OCI-LY7 (cell line): ENCODE results near the gene GABRR2. TPM values are rescaled to one million over a fixed set of nuclear protein-coding genes. Genes with fewer than 3 reads are reported as not detected.

ENCODE experiments used
- BruUV-seq: library from RNA; stranded (reverse); fragments of 400-500 nt; replicated peaks from 2 replicates; lab custom pipeline; 2021; lab: Mats Ljungman, UMichigan
- CTCF ChIA-PET: fragments of 300-600 bp; sonication (Branson Sonifier 250); formaldehyde crosslinking; loops from one replicate; lab custom pipeline; 2022; ENCODE audit warnings: antibody characterized with exemption; ENCODE audit not compliant: unreplicated experiment; lab: Charles Lee
- POLR2A ChIA-PET: fragments of 300-600 bp; sonication (Branson Sonifier 250); formaldehyde crosslinking; loops from one replicate; lab custom pipeline; 2022; ENCODE audit warnings: antibody characterized with exemption; lab: Charles Lee
- DNase-seq: peaks from one replicate; pipeline ENCODE4 v3.0.0-alpha.2; 2015; ENCODE audit warnings: low spot score
- H2AFZ ChIP-seq: fragments of 200-600 bp; sonication (generic), shearing (Covaris generic); 2 replicates; pipeline ENCODE4 v1.6.1; 2014; ENCODE audit warnings: mild to moderate bottlenecking, antibody characterized with exemption, low read length, moderate library complexity
- H3K27ac ChIP-seq: fragments of 200-600 bp; sonication (generic); 2 replicates; pipeline ENCODE4 v1.5.1; 2014; ENCODE audit warnings: mixed run types, low read depth, mild to moderate bottlenecking, moderate library complexity, low read length, inconsistent platforms; ENCODE audit not compliant: poor library complexity, severe bottlenecking
- H3K36me3 ChIP-seq: fragments of 200-600 bp; sonication (generic); 2 replicates; pipeline ENCODE4 v1.6.1; 2014; ENCODE audit warnings: mild to moderate bottlenecking, antibody characterized with exemption, low read length, moderate library complexity, mixed read lengths; ENCODE audit not compliant: insufficient read depth
- H3K4me1 ChIP-seq: fragments of 200-600 bp; sonication (generic); 2 replicates; pipeline ENCODE4 v1.5.1; 2014; ENCODE audit warnings: mild to moderate bottlenecking, low read length; ENCODE audit not compliant: insufficient read depth, poor library complexity, severe bottlenecking
- H3K4me2 ChIP-seq: fragments of 200-600 bp; sonication (generic); 2 replicates; pipeline ENCODE4 v1.6.1; 2014; ENCODE audit warnings: mild to moderate bottlenecking, low read length
- H3K4me3 ChIP-seq: fragments of 200-600 bp; sonication (generic); 2 replicates; pipeline ENCODE4 v1.5.1; 2014; ENCODE audit warnings: mild to moderate bottlenecking, low read depth, low read length; ENCODE audit not compliant: poor library complexity, severe bottlenecking
- H3K79me2 ChIP-seq: fragments of 200-600 bp; sonication (generic); 2 replicates; pipeline ENCODE4 v1.6.1; 2016; ENCODE audit warnings: low read depth, mild to moderate bottlenecking, low read length, moderate library complexity, mixed read lengths; ENCODE audit not compliant: insufficient read depth
- H3K9me2 ChIP-seq: fragments of 200-600 bp; sonication (generic); 2 replicates; pipeline ENCODE4 v1.6.1; 2016; ENCODE audit warnings: mild to moderate bottlenecking, low read length, mixed read lengths; ENCODE audit not compliant: insufficient read depth
- H3K9me3 ChIP-seq: fragments of 200-600 bp; sonication (generic); 2 replicates; pipeline ENCODE4 v1.6.1; 2014; ENCODE audit warnings: mild to moderate bottlenecking, mixed run types, low read length, mixed read lengths
- H4K20me1 ChIP-seq: fragments of 200-600 bp; sonication (generic); 2 replicates; pipeline ENCODE4 v1.6.1; 2014; ENCODE audit warnings: mild to moderate bottlenecking, antibody characterized with exemption, low read length, moderate library complexity, mixed read lengths; ENCODE audit not compliant: insufficient read depth
- EZH2phosphoT487 ChIP-seq: fragments of 200-600 bp; sonication (generic); IDR thresholded peaks from 2 replicates; pipeline ENCODE4 v1.6.1; 2018; ENCODE audit warnings: low read depth, borderline replicate concordance, mild to moderate bottlenecking, mixed run types, antibody characterized with exemption, low read length, moderate library complexity, mixed read lengths
- intact Hi-C: fragments of 100-400 bp; cut with micrococcal nuclease; formaldehyde crosslinking; loops from one replicate; pipeline ENCODE4 v1.10.0; 2022; ENCODE audit not compliant: unreplicated experiment
- total RNA-seq, 2 experiments: library from RNA; depleted of rRNA in 1 of 2; stranded (reverse); fragments of >200 nt in 1 of 2; shearing (Covaris generic) in 1 of 2; gene quantifications; 2 replicates each; pipeline ENCODE4 v1.2.3, GENCODE V29; 2014 to 2022
- TF ChIP-seq, protein P1 (sequence below): fragments of 200-600 bp; sonication (generic); conservative IDR thresholded peaks from 2 replicates; pipeline ENCODE4 v1.5.1; 2014; ENCODE audit warnings: mild to moderate bottlenecking, antibody characterized with exemption, low read length, moderate library complexity, mixed read lengths

Gene GABRR2
- total RNA-seq, 2 experiments from 2014 or later, result 5.2 to 7.0 TPM

DNA sequence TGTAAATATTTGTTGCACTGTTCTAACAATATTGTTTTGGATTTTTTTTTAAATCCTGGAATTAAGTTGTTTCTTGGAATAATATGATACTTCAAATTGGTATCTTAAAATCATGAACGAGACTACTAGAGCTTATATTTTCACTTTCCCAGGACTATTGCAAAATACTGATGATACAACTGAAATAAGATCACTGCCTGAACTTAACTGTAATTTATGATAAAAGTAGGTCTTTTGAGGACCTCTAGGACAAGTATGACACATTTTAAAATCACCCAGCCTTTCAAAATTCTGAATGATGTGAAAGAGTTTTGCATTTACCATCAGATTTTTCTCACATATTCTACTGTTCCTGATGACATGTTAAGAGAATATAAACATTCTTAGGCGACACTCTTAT is 46.1 kb upstream of the GABRR2 start:
- BruUV-seq, result no TSS peak
- no peak for DNase-seq
- peak overlapping the region; percentile 29; the same call in 1 of the 2 replicates for H3K4me2 ChIP-seq
- no peaks in the 10 kb centered on the region for H3K9me2 ChIP-seq
- intact Hi-C loops, result no loop called here
- H3K9me3 ChIP-seq, result no peaks in the 10 kb centered on the region; the same call in 1 of the 2 replicates
- CTCF ChIA-PET, result no interaction called here
- H3K4me1 ChIP-seq, result peaks cover 83% of the 10 kb centered on the region
- H4K20me1 ChIP-seq, result no peaks in the 10 kb centered on the region
- no peak overlapping the region for H3K4me3 ChIP-seq
- TF ChIP-seq EZH2phosphoT487, result no peak
- TF ChIP-seq, protein P1, sequence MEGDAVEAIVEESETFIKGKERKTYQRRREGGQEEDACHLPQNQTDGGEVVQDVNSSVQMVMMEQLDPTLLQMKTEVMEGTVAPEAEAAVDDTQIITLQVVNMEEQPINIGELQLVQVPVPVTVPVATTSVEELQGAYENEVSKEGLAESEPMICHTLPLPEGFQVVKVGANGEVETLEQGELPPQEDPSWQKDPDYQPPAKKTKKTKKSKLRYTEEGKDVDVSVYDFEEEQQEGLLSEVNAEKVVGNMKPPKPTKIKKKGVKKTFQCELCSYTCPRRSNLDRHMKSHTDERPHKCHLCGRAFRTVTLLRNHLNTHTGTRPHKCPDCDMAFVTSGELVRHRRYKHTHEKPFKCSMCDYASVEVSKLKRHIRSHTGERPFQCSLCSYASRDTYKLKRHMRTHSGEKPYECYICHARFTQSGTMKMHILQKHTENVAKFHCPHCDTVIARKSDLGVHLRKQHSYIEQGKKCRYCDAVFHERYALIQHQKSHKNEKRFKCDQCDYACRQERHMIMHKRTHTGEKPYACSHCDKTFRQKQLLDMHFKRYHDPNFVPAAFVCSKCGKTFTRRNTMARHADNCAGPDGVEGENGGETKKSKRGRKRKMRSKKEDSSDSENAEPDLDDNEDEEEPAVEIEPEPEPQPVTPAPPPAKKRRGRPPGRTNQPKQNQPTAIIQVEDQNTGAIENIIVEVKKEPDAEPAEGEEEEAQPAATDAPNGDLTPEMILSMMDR, result no peak
- peaks cover 9% of the 10 kb centered on the region; the same call in 1 of the 2 replicates for H3K79me2 ChIP-seq
- peak overlapping the region; percentile 47 for H3K27ac ChIP-seq
- peak overlapping the region; percentile 17; the same call in 1 of the 2 replicates for H2AFZ ChIP-seq
- POLR2A ChIA-PET, result interaction anchor here (0.6 to 11.1 kb wide), 6 partner anchors 9 to 298 kb away, joined by 3 to 242 read pairs (median 4); partner anchors contain the start of gene UBE2J1
- H3K36me3 ChIP-seq, result peaks cover 12% of the 10 kb centered on the region; the same call in 1 of the 2 replicates

DNA sequence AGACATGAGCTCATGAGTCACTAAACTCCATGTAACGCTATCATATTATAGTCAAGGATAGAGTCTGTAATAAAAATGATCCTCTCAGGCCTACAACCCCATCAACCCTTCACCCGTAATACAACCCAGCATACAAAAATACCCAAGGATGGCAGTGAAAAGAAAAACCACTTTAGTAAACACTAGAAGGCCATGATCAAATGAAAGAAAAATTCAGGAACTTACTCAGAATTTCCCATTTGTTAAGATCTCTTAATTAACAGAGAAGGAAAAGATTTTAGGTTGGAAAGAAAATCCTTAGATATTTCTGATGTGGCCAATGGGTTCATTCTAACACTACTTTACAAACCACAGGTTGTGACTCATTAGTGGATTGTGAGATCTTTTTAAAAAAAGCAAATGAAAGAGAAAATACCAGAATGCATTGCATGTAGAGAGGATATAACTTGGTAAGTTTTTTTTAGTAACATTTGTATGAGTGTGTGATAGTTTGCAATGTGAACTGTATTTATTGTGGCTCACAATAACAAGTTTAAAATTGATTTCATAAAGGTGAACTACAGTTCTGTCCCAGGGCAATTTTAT is 45.4 kb upstream of the GABRR2 start:
- Histone ChIP-seq H3K4me1 (peaks cover 83% of the 10 kb centered on the region), H2AFZ (peak overlapping the region; percentile 17; the same call in 1 of the 2 replicates), H3K9me2 (no peaks in the 10 kb centered on the region), H3K4me3 (no peak overlapping the region), H3K79me2 (peaks cover 15% of the 10 kb centered on the region; the same call in 1 of the 2 replicates), H3K36me3 (peaks cover 9% of the 10 kb centered on the region; the same call in 1 of the 2 replicates), H4K20me1 (no peaks in the 10 kb centered on the region), H3K9me3 (no peaks in the 10 kb centered on the region; the same call in 1 of the 2 replicates), H3K27ac (peak overlapping the region; percentile 47), H3K4me2 (peak overlapping the region; percentile 29)
- ChIA-PET POLR2A (interaction anchor here (0.6 to 11.1 kb wide), 8 partner anchors 8 to 1438 kb away, joined by 3 to 242 read pairs (median 4); partner anchors contain the start of gene UBE2J1), CTCF (interaction anchor here (1.0 kb wide), 1 partner anchor 10 kb away, joined by 3 read pairs; no protein-coding TSS in a partner anchor)
- BruUV-seq, result no TSS peak
- intact Hi-C loops, result no loop called here
- DNase-seq, result no peak
- TF ChIP-seq, protein P1, result no peak
- TF ChIP-seq EZH2phosphoT487, result no peak

DNA sequence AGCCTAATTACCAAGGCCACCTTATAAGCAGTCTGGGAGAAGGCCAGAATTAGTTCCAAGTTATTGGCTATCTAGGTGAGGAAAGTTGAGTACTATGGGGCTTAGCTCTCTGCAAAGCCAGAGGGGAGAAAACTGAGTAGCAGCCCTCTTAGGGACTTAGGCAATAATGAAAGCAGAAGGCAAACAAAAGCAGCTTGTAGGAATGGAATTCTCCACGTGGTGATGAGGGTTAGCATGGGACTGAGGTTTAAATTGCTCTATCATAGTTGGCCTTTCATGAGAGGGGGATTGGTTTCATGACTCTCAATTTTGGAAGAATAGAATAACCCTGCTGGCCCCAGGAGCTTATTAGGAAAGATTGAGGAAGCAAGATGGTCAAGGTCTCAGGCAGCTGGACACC is 44.5 kb upstream of the GABRR2 start:
- POLR2A ChIA-PET, result interaction anchor here (0.5 to 11.1 kb wide), 16 partner anchors 7 to 1562 kb away, joined by 3 to 242 read pairs (median 4); partner anchors contain the start of genes RNGTT and UBE2J1
- no peak for TF ChIP-seq EZH2phosphoT487
- TF ChIP-seq, protein P1, result no peak
- peaks cover 24% of the 10 kb centered on the region; the same call in 1 of the 2 replicates for H3K79me2 ChIP-seq
- no TSS peak for BruUV-seq
- H3K4me1 ChIP-seq, result peaks cover 83% of the 10 kb centered on the region
- no peak for DNase-seq
- intact Hi-C loops, result loop anchor here (5.0 to 10.0 kb wide), 3 partner anchors 212 to 1195 kb away; partner anchors contain the start of genes CNR1 and PM20D2
- no peak overlapping the region; the same call in 1 of the 2 replicates for H2AFZ ChIP-seq
- H3K36me3 ChIP-seq, result peaks cover 9% of the 10 kb centered on the region; the same call in 1 of the 2 replicates
- peak overlapping the region; percentile 75 for H3K4me2 ChIP-seq
- H3K4me3 ChIP-seq, result no peak overlapping the region
- H3K9me2 ChIP-seq, result no peaks in the 10 kb centered on the region
- CTCF ChIA-PET, result interaction anchor here (1.0 kb wide), 1 partner anchor 9 kb away, joined by 3 read pairs; no protein-coding TSS in a partner anchor
- H4K20me1 ChIP-seq, result no peaks in the 10 kb centered on the region
- no peaks in the 10 kb centered on the region; the same call in 1 of the 2 replicates for H3K9me3 ChIP-seq
- H3K27ac ChIP-seq, result peak overlapping the region; percentile 99
